Fibroblast of skin of back (primary cell): ENCODE measurements around the gene FFAR3.
"Not testable (repeated sequence)": the region's sequence is repeated elsewhere in the genome, so short reads cannot be mapped to it uniquely, and the experiment has no call there.

Experiments
- DNase-seq: peaks from one replicate; pipeline ENCODE4 v3.0.0-alpha.2; 2013

FFAR3 gene

DNA sequence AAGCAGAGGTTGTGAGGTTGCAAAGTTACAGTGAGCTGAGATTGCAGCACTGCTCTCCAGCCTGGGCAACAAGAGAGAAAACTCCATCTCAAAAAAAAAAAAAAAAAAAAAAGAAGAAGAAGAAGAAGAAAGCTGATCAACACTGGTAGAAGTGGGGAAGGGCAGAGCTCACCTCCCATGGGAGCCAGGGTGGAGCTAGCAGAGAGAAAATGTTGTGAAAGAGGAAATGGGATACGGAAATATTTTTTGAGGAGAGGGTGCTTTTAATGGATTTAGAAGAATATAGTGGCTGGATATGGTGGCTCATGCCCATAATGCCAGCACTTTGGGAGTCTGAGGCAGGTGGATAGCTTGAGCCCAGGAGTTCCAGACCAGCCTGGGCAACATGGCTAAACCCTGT lies 19.4 kb downstream of the FFAR3 start:
- no peak for DNase-seq

DNA sequence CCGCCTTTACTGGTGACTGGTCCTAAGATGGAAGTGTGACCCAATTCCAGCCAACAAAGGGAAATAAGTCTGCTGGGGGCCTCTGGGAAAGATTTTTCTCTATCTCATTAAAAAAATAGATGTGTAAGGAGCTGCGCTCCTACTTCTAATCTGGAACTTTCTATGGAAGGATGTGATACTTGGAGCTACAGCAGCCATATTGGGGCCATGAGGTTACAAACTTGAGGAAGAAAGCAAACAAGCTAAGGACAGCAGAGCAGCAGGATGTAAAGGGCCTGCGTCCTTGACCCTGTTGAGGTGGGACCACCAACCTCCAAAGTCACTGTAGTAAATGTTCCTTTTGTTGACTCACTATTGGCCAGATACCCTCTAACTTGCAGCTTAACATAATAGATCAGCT lies 20.1 kb downstream of the FFAR3 start:
- no peak for DNase-seq

DNA sequence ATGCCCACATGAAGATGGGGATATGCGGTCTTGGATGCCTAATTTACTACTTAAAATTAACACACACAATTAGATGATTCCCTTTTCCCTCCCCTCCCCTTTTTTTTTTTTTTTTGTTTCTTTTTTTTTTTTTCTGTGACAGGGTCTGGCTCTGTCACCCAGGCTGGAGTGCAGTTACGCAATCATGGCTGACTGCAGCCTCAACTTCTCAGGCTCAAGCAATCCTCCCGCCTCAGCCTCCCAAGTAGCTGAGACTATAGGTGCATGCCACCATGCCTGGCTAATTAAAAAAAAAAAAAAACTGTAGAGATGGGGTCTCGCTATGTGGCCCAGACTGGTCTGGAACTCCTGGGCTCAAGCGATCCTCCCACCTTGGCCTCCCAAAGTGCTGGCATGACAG lies 21.3 kb downstream of the FFAR3 start:
- not testable (repeated sequence) for DNase-seq

DNA sequence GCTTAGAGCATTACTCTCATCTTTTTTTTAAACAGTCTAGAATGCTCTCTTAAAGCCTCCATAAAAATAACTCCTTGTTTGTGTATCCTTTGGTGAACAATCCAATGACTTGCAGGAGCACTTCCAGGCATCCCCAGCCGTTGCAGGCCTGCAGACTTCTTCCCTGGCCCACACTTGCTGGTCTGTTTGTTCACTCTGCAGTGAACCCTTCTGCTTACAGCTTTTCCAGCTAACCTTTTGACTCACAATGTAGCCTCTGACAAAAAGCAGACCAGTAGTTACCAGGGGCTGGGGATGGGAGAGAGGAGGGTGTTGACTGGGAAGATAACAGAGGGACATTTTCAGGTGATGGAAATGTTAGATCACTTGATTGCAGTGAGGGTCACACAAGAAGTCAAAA lies 21.7 kb downstream of the FFAR3 start:
- DNase-seq = no peak

DNA sequence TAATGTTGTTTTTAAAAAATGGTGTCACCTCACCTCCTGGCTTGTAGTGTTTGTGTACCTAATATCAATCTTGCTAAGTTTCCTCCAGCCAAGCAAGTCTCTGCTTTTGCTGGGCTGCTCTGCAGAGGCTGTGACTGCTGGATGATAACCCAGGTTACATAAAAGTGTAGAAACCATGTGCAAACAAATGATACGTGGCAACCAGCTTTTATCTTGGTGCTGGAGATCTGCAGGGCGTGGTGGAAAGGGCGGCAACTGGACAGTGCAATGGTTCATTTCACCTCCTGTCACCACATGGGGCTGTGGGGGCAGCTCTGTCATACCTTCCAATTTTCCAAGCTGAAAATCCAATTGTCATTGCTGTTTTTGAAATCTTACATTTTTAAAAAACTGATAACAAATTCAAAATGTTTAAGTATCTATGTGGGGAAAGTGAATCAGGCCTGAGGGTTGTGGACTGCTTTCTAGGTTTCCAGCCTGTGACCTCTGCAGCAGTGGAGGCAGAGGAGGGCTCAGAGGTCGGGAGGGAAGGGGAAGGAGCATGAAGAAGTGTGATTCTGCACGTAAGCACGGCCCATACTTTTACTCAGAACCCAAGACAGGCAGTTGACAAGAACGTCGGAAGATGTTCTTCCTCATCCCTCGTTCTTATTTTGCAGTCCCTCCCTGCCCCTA lies 22.3 kb downstream of the FFAR3 start:
- DNase-seq = no peak

DNA sequence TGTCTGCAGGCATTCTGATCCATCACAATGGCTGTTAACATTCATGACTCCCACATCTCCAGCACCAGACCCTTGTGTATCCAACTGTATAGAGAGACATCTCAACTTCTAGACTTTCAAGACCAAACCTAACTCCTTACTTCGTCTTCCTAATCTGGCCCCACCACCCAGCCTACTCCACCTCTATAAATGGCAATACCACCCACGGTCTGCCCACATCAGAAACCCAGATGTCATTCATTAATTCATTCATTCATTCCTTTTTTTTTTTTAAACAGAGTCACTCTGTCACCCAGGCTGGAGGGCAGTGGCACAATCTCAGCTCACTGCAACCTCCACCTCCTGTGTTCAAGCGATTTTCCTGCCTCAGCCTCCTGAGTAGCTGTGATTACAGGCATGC lies 23.1 kb downstream of the FFAR3 start:
- DNase-seq = no peak

DNA sequence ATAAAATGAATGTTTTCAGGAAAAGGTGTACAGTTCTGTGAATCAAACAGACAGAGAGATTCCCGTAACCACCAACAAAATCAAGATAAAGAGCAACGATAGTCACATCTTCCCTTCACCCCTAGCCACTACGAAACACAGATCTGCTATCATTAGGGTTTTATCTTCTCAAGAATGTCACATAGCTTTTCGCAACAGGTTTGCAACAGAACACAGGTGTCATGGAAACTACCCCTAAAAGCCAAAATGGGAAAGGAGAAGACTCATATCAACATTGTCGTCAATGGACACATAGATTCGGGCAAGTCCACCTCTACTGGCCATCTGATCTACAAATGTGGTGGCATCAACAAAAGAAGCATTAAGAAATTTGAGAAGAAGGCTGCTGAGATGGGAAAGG lies 23.7 kb downstream of the FFAR3 start:
- DNase-seq = no peak

DNA sequence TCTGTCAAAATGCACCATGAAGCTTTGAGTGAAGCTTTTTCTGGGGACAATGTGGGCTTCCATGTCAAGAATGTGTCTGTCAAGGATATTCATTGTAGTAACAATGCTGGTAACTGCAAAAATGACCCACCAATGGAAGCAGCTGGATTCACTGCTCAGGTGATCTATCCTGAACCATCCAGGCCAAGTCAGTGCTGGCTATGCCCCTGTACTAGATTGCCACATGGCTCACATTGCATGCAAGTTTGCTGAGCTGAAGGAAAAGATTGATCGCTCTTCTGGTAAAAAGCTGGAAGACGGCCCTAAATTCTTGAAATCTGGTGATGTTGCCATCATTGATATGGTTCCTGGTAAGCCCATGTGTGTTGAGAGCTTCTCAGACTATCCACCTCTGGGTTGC lies 25.3 kb downstream of the FFAR3 start:
- DNase-seq = no peak

DNA sequence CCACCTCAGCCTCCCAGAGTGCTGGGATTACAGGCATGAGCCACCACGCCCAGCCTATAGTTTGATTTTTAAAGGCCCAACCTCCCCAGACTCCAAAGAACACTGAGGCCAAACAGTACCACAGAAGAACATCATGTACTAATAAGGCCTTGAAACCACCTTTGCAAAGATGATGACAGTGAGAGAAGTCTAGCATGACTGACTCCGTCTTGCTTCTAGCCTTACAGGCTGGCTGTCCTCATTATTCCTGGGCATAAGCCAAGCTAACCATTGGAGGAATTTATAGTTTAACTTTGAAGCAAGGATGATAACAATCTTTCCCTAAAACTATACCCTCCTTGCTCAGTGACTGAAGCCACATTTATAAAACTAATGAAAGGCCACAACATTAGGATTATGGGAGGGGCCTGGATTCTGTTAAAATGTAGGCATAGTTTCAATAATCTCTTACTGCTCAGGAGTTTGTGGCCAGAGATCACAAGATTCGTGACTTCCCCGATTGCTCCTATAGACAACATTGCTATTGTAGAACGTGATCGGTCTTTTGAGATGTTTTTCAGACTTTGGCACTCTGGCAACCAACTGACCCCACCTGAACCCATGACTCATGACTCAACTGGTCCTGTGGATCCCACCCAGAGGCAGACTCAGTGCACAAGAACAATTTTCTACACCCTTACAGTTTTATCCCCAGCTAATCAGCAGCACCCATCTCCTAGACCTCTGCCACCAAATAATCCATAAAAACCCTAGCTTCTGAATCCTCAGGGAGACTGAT lies 30.2 kb downstream of the FFAR3 start:
- DNase-seq = no peak

DNA sequence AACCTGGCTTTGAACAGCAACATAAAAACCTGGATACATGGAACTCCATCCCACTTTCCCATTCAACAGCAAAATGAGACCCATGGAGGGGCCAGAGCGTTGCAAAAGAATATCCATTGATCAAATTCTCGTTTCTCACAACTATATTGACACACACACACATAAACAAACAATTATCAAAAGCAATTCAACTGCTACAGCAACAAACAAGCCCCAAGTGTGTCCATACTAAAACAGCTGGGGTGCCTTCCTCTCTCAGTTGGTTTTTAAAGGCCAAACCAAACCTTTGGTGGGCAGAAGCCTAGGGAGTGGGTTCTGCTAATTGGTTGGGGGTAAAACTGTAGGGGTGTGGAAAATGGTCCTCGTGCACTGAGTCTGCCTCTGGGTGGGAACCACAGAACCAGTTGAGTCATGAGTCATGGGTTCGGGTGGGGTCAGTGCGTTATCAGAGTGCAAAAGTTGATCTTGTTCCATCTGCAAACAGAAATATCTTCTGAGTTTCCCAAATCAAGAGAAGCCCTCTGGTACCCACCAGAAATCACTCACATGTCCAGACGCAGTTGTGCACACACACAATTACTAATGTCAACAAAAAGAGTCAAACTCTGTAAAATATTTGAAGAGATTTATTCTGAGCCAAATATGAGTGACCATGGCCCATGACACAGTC lies 31.1 kb downstream of the FFAR3 start:
- no peak for DNase-seq

DNA sequence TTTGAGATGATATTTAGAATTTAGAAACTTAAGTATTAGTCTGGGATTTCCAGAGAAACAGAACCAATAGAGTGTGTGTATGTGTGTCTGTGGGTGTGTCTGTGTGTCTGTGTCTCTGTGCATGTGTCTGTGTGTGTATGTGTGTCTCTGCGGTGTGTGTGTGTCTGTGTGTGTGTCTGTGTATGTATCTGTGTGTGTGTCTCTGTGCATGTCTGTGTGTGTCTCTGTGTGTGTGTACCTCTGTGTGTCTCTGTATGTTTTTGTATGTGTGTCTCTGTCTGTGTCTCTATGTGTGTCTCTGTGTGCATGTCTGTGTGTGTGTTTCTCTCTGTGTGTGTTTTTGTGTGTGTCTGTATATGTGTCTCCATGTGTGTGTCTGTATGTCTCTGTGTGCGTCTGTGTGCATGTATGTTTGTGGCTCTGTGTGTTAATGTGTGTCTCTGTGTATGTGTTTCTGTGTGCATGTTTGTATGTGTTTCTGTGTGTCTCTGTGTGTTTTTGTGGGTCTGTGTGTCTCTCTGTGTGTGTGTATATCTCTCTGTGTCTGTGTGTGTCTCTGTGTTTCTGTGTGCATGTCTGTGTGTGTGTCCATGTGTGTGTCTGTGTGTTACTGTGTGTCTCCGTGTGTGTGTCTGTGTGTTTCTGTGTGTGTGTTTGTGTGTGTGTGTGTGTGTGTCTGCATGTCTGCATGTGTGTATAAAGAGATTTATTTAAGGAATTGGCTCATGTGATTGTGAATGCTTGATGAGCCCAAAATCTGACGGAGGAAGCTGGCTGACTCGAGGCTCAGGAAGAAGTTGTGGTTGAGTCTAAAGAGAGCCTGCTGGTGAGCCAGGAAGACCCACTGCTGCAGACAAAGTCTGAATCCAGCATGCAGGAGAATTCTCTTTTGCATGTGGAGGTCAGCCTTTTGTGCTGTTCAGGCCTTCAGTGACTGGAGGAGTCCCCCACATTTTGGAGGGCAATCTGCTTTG lies 34.8 kb downstream of the FFAR3 start:
- DNase-seq = no peak

DNA sequence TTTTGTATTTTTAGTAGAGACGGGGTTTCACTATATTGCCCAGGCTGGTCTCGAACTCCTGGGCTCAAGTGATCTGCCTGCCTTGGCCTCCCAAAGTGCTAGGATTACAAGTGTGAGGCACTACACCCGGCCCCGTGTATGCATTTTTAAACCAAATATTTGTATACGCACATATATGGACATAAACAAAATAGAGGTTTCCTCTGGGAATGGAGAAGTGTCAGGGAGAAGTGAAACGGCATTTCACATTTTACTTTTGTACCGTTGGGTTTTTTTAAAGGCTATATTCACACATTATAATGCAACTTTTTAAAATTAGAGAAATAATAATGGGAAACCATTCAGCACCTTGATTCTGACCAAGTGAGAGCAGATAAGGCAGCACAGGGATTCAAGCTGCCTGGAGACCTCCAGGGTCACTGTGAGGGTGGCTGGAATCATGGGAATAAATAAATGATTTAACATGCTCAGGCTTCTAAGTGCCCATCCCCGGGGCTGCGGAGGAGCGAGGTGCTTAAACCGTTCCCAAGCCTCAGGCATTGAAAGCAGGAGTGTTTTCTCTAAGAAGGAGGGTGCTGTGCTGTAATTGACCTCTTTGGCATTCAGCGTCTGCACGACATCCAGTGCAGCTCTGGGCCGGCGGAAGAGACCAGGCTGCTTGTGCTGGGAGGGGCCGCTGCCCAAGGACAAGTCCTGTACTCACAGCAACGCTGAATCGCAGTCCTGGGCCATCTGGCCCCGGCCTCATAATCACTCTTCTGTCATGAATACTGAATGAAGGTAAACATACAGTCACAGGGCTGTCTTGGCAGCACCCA lies 37.3 kb downstream of the FFAR3 start:
- no peak for DNase-seq

DNA sequence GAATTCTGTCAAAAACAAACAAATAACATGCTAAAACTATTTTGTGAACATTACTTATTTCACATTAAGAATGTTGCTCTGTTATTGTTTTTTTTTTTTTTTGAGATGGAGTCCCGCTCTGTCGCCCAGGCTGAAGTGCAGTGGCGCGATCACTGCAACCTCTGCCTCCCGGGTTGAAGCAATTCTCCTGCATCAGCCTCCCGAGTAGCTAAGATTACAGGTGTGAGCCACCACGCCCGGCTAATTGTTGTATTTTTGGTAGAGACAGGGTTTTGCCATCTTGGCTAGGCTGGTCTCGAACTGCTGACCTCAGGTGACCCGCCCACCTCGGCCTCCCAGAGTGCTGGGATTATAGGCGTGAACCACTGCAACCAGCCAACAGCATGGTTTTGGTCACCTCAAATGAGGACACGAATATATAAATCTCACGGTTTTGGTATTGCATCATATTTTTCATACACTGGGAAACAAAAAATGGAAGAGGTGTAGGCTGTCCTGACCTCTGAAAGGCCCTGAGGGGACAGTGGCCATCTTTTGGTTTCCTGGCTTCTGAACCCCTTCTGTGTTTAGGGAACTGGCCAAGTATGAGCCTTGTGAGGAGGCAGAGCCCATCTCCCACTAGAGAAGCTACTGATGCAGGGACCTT lies 38.1 kb downstream of the FFAR3 start:
- no peak for DNase-seq

DNA sequence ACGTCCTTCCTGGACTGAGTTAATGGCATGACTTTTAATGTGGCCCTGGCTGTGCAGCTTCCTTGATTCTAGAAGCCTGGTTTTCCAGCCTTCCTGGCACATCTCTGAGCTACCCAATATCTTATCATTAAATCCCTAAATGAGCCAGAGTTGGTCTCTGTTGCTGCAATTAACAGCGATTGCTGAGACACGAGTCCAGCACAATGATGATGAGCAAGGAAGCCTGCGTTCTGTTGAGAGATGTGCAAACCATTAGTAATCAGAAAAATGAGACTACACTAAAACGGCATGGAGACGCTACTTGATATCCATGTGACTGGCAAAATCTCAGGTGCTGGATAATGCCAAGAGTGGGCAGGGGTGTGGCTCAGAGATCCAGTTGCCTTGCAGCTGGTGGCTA lies 38.8 kb downstream of the FFAR3 start:
- no peak for DNase-seq

DNA sequence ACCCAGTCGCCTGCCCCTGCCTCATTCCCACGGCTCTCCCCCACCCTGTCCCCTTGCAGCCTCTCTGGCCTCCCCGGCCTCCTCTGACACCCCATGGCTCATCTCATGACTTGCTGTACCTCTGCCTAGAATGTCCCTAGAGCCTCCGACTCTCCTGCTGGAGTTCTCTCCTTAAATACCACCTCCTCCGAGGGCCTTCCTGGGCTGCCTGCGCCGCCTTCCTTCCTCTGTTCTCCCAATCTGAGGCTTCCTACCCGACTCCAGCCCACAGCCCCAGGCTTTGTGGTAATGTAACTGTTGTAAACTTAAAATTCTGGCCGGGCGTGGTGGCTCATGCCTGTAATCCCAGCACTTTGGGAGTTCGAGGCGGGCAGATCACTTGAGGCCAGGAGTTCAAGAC lies 40.3 kb downstream of the FFAR3 start:
- DNase-seq = no peak

DNA sequence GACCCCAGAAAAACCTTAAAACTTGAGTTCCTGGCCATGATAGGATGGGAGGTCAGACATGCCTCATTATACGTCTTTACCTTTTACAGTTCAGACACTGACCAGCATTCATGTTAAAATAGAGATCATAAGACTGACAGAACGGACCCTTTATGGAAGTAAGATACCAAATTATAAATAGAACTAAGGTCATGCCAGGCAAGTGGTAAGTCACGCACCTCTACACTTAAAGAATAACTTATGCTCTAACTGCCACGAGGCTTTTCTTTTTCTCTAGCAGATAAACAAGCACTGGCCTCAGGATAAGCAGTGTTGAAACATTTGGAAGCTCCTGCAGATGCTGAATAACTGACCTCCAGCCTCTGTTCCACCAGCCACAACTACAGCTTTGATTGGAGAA lies 41.0 kb downstream of the FFAR3 start:
- no peak for DNase-seq

DNA sequence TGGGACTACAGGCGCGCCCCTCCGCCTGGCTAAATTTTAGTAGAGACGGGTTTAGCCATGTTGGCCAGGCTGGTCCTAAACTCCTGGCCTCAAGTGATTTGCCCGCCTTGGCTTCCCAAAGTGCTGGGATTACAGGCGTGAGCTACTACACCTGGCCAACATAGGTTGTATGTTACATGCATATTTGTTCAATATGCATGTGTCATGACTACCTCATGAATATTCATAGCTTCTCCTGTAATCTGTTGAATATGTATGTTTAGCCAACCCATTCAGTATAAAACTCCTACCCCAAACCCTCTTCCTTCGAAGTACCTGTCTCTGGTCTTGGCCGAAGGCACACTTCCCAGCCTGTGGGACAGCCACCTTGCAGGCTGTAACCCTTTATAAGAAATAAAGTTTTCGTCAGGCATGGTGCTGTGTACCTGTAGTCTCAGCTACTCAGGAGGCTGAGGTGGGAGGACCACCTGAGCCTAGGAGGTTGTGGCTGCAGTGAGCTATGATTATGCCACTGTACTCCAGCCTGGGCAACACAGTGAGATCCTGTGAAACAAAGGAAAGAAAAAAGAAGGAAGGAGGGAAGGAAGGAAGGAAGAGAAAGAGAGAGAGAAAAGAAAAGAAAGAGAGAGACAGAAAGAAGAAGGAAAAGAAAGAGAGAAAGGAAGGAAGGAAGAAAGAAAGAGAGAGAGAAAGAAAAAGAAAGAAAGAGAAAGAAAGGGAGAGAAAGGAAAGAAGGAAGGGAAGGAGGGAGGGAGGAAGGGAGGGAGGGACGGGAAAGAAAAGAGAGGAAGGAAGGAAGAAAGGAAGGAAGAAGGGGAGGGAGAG lies 41.9 kb downstream of the FFAR3 start:
- no peak for DNase-seq

DNA sequence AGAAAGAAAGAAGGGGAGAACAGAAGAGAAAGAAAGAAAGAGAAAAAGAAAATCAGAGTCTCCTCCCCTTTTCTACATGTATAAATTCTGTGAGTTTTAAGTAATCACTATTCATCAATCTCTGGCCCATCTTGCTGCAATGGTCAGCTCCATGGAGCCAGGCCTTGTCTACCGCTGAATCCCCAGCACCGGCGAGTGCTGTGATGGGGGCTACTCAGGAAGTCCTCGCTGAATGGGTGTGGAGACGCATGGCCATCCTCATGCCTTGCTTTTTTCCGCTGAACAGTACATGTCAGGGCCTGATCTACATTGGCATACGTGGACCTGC lies 42.5 kb downstream of the FFAR3 start:
- DNase-seq = no peak

DNA sequence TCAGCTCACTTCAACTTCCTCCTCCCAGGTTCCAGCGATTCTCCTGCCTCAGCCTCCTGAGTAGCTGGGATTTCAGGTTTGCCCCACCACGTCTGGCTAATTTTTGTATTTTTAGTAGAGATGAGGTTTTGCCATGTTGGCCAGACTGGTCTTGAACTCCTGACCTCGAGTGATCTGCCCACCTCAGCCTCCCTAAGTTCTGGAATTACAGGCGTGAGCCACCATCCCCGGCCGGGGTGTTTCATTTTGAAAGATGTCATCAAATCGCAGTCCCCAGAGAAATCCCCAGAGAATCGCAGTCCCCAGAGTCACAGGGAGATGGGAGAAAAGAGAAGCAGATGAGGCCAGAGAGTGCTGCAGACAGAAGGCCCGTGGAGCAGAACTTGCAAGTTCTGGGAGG lies 43.2 kb downstream of the FFAR3 start:
- DNase-seq = not testable (repeated sequence)

DNA sequence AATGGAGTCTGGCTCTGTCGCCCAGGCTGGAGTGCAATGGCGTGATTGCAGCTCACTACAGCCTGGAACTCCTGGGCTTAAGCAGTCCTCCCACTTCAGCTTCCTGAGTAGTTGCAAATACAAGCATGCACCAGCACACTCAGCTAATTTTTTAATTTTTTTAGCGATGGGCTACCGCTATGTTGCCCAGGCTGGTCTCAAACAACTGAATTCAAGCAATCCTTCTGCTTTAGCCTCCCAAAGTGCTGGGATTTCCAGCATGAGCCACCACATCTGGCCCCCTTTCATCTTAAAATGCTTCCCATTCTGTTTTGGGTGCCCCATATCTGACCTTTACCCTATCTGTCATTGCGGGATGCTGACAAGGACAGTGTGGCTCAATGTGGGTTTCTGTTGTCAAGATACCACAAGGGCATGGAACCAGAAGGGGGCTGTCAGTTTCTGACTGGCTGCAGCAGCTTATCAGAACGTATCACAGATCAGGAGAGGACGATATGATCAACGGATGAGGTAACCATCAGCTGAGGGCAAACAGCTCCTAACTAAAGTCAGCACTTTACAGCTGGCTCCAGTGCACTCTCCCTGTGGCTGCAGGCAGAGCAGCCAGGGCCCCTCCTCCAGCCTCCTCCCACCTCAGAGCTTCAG lies 45.0 kb downstream of the FFAR3 start:
- no peak for DNase-seq
